ENCODE results near the gene NOC2L.
A peak's percentile ranks its signal among the peaks of the same experiment; 100 is the strongest.

NOC2L gene

DNA sequence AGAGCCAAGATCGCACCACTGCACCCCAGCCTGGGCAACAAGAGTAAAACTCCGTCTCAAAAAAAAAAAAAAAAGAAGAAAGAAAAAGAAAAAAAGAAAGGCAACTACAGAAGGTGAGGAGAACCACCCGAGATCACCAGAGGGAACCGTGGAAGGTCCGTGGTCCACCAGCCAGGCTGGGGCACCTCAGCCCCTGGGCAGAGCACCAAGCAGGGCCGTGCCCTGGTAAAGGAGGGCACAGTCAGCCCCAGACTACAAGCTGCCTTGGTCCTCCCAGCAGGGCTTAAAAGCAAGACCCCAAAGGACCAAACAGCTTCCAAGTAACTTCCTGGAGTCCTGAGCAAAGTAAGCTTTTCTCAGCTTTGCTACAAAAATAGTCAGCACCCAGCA, 44.2 kb downstream of the NOC2L start:
- no peak for DNase-seq

DNA sequence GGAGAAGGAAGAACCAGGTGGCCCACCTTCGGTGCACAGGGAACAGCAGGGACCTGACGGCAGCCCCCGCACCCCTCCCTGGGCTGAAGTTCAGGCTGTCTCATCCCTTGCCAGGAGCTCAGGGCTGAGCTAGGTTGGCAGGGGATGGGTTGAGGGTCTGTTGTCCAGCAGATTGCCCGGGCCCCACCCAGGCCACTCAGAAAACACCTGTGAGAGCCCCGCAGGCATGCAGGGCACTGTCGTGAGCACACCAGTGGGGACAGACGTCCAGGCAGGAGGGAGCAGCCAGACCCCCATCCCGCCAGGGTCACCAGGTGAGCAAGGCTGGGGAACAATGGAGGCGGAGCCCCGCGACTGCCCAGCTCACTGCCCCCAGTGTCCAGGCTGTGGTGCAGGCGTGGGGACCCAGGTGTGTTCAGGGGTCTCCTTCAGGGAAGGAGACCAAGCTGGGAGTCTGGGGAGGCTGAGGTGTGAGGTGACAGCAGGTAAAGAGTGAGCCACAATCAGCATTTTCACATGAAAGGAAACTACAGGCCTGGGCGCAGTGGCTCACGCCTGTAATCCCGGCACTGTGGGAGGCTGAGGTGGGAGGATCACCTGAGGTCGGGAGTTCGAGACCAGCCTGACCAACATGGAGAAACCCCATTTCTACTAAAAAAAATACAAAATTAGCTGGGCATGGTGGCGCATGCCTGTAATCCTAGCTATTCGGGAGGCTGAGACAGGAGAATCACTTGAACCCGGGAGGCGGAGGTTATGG, 44.7 kb downstream of the NOC2L start:
- peak in 1 of 5 donors; percentile 3 for DNase-seq

GRCh38 chr1:913491-914130, 45.4 kb downstream of the NOC2L start:
- DNase-seq = no peak

GRCh38 chr1:912740-913301, 46.2 kb downstream of the NOC2L start:
- DNase-seq = no peak

- no peak for DNase-seq
Observed at GRCh38 chr1:911875-912739, 46.9 kb downstream of the NOC2L start.

GRCh38 chr1:910881-911721, 48.0 kb downstream of the NOC2L start:
- peak in 1 of 5 donors; percentile 13 for DNase-seq

DNA sequence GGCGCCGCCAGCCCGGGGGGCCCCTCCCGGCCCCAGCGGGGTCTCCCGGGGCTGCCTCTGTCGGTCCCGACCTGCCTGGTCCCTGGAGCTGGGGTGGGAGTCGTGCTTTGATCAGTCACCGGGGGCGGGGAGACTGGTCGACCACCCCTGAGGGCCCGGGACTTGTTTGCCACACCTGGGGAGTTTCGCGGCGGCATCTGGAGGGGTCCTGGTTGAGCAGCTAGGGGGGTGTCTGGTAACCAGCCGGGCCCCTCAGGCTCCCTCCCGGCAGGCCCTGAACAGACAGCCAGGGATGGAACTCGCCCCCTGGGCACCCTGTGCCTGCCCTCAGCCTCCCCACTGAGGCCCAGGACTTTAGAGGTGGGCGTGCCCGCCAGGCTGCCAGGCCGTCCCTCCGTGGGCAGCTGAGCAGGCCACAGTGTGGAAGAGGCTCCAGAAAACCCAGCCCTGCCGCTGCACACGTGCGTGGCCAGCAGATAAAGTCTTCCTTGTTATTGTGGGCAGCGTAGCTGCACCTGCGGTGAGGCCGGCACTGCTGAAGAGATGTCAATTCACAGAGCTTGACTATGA, 48.7 kb downstream of the NOC2L start:
- no peak for DNase-seq

DNA sequence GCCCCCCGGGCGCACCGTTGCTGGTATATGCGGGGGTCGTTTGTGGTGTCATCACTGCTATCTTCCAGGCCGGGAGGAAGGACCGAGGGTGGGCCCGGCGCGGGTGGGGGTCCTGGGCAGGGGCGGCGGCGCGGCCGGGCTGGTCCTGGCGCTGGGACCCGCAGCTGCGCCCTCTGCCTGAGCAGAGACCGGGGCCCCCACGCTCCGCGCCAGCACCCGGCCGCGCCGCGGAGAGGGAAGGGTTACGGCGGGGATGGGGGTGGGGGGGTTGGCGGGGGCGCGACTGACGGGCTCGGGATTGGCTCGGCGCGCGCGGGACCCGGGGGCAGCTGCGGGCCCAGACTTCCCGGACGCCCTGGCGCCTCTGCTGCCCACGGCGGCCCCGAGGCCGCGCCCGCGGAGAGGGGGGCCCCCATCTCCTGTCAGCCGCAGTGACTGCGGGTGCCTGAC, 49.2 kb downstream of the NOC2L start:
- DNase-seq = no peak

DNA sequence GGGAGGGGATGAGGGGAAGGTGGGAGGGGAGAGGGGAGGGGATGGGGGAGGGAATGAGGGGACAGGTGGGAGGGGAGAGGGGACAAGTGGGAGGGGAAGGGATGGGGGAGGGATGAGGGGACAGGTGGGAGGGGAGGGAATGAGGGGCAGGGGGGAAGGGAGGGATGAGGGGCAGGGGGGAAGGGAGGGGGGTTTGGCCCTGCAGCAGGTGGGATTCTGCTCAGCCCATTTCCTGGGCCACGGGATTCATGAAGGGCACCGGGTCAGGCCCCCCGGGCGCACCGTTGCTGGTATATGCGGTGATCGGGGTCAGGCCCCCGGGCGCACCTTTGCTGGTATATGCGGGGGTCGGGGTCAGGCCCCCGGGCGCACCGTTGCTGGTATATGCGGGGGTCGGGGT, 50.4 kb downstream of the NOC2L start:
- no peak for DNase-seq

GRCh38 chr1:907611-908451, 51.2 kb downstream of the NOC2L start:
- no peak for DNase-seq

GRCh38 chr1:906600-907420, 52.2 kb downstream of the NOC2L start:
- DNase-seq = no peak

DNA sequence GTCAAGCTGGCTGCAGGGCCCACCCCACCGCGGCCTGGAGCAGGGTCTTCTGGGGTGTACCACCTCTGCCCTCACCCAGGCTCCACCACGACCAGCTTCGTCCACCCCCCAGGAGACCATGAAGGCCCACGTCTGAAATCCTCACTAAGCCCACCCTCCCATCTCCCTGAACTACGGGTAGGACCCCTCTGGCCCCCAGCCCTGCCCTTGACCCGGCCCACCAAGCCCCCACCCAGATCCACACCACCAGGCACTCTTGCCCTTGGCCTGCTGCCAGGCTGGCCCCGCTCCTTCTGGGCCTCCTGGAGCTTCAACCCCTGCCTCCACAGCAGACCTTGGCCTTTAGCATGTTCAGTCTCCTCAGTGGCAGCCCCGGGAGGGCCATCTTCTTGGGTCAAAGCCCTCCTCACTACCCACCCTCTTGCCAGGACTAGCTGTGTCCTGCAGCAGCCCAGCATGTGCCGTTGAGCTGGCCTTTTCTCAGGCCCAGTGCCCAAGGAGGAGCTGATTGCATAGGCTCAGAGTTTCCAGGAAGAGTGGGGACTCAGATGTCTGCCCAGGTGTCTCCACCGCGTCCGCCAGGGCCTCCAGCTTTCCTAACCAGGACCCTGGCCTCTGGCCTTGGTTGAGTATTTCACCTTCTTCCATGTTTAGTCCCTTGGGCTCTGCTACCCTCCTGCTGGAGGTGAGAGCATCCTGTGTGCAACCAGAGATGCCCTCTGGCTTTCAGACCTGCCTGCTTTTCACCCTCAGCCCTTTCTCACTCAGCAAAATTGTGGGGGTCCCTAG, 53.1 kb downstream of the NOC2L start:
- no peak for DNase-seq

- DNase-seq = no peak
Observed at GRCh38 chr1:905071-905749, 53.8 kb downstream of the NOC2L start.

GRCh38 chr1:904310-904950, 54.6 kb downstream of the NOC2L start:
- DNase-seq = peak; percentile 54 to 88 (median 77)

DNA sequence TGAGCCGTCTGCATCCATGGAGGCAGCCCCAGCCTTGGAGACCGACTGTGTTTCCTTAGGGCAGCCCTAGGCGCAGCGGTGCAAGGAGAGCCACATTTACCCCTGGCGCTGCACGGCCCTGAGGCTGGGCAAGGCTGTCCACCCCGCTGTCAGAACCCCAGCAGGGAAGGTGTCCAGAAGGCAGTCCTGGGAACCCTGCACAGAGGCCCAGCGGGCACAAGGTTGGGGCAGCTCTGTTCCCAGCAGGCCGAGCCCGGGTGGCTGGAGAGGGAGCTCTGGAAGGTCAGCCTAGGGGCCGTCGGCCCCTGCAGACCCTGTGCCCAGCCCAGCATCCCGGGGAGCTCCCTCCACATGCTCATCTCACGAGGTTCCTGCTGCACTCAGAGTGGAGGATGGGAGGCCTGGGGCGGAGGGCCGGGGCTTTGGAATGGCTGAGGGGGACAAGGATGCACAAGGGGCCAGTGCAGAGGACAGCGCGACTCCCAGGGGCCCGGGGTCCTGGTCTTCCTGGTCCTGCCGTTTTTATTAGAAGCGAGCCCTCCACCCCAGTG, 55.3 kb downstream of the NOC2L start:
- DNase-seq = no peak

GRCh38 chr1:903305-903704, 55.8 kb downstream of the NOC2L start:
- no peak for DNase-seq

DNA sequence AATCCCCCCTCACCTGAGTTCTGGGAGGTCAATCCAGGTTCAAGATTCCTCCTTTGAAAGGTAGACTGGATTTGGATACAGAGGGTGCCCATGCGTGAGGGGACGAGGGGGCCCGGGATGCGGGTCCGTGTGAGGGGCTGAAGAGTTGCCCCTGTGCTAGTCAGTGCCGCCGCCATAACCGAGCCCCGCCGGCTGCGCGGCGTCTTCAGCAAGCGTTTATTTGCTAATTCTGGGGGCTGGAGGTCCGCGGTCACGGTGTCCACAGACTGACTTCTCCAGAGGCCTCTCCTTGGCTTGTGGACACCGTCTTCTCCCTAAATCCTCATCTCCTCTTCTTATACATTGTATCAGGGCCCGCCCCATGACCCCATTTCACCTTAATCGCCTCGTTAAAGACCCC, 56.3 kb downstream of the NOC2L start:
- no peak for DNase-seq
